Lower lobe of right lung (tissue), 2 donors: ENCODE measurements around the gene DUSP28. TPM values are rescaled to one million over a fixed set of nuclear protein-coding genes. Genes with fewer than 3 reads are reported as not detected.

ENCODE experiments used
- ATAC-seq, 2 donors: fragments of 200-7000 bp; cut with Tn5 transposase; one replicate each; pipeline ENCODE4 v1.9.1; 2020 to 2022; ENCODE audit warnings: mild to moderate bottlenecking in 2 of 2, moderate library complexity in 2 of 2
- DNase-seq: peaks from one replicate; pipeline ENCODE4 v3.0.0-alpha.2; 2020
- H3K27ac ChIP-seq: fragments of 200-600 bp; one replicate; pipeline ENCODE4 v1.8.0; 2022
- H3K27me3 ChIP-seq: fragments of 200-600 bp; one replicate; pipeline ENCODE4 v1.8.0; 2022; ENCODE audit warnings: low read depth
- H3K36me3 ChIP-seq: fragments of 200-600 bp; one replicate; pipeline ENCODE4 v1.8.0; 2022; ENCODE audit warnings: mild to moderate bottlenecking
- H3K4me1 ChIP-seq: fragments of 200-600 bp; one replicate; pipeline ENCODE4 v1.8.0; 2022
- H3K4me3 ChIP-seq: fragments of 200-600 bp; one replicate; pipeline ENCODE4 v1.8.0; 2022; ENCODE audit warnings: mild to moderate bottlenecking
- H3K9me3 ChIP-seq: fragments of 200-600 bp; one replicate; pipeline ENCODE4 v1.8.0; 2022
- intact Hi-C: fragments of 100-400 bp; cut with DNase I; formaldehyde crosslinking; loops from one replicate; pipeline ENCODE4 v1.11.0; 2022
- total RNA-seq: library from RNA; stranded (reverse); fragmentation: NEBNext Ultra II Directional; extraction: Animal tissue kit (Norgen Biotek cat#: 25700); gene quantifications from one replicate; pipeline ENCODE4 v1.2.1, GENCODE V29; 2021
- TF ChIP-seq, protein P1 (sequence below): fragments of 200-600 bp; IDR thresholded peaks from one replicate; pipeline ENCODE4 v1.8.0; 2022; ENCODE audit warnings: antibody characterized with exemption, mild to moderate bottlenecking
- donor health status: DM: no; HTN: yes; CAD: no; lungs with severe emphysema.

DUSP28 gene
- total RNA-seq, 1 donor from 2014 or later: 5.7 TPM

DNA sequence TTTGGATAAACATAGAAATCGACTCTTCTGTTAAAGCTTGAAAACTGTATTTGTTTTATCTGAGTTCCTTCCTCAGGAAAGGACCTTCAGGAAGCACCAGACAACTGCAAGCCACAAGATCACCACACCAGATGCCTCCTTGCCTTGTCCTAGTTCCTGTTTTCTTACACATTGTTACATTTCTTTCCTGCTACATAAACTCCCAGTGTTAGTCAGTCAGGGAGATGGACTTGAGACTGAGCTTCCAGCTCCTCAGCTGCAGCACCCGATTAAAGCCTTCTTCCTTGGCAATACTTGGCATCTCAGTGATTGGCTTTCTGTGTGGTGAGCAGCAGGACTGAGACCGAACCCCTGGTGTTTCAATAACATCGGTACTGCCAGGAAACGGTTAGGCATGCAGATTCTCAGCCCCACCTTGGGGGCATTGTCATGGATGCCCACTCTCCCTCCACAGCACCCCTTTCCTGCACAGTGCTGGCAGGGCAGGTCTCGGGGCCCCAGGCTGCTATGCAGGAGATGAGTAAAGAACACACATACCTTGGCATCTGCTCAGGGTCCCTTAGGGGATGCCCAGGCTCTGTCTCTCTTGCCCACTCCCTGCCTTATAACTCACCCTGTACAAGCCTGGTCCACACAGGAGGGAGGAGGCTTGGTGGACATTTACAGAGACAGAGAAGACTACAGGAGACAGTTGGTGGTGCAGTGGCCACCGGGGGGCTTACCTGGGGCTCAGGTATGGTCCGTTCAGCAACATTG lies 35.0 kb upstream of the DUSP28 start:
- Histone ChIP-seq H3K9me3 (no peaks in the 10 kb centered on the region), H3K27me3 (peaks cover 3% of the 10 kb centered on the region), H3K4me3 (no peak overlapping the region), H3K36me3 (peaks cover 41% of the 10 kb centered on the region), H3K27ac (no peak overlapping the region), H3K4me1 (peaks cover 3% of the 10 kb centered on the region)
- intact Hi-C loops: no loop called here
- no peak for DNase-seq
- TF ChIP-seq, protein P1, sequence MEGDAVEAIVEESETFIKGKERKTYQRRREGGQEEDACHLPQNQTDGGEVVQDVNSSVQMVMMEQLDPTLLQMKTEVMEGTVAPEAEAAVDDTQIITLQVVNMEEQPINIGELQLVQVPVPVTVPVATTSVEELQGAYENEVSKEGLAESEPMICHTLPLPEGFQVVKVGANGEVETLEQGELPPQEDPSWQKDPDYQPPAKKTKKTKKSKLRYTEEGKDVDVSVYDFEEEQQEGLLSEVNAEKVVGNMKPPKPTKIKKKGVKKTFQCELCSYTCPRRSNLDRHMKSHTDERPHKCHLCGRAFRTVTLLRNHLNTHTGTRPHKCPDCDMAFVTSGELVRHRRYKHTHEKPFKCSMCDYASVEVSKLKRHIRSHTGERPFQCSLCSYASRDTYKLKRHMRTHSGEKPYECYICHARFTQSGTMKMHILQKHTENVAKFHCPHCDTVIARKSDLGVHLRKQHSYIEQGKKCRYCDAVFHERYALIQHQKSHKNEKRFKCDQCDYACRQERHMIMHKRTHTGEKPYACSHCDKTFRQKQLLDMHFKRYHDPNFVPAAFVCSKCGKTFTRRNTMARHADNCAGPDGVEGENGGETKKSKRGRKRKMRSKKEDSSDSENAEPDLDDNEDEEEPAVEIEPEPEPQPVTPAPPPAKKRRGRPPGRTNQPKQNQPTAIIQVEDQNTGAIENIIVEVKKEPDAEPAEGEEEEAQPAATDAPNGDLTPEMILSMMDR: no peak
- ATAC-seq: no peak

DNA sequence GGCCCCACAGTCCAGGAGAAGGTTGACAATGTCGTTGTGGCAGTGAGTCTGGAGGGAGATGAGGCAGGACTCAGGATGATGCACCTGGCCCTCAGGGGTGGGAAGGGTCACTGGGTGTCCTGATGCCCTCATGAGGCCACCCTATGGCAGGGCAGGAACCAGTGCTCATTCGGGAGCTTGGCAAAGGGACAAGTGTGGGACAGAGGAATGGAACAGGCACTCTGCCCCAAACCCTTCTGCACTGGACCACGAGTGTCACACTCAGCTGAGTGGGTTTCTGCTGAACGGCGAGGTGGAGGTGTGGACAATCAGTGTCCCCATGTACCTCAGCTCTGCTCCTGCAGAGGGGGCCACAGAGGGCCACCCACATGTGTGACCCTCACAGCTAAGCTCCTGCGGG lies 34.4 kb upstream of the DUSP28 start:
- no peak for ATAC-seq
- H3K4me1 ChIP-seq: no peaks in the 10 kb centered on the region
- H3K36me3 ChIP-seq: peaks cover 41% of the 10 kb centered on the region
- TF ChIP-seq, protein P1: no peak
- no peaks in the 10 kb centered on the region for H3K9me3 ChIP-seq
- intact Hi-C loops: no loop called here
- no peak overlapping the region for H3K4me3 ChIP-seq
- no peaks in the 10 kb centered on the region for H3K27me3 ChIP-seq
- no peak overlapping the region for H3K27ac ChIP-seq
- DNase-seq: no peak

DNA sequence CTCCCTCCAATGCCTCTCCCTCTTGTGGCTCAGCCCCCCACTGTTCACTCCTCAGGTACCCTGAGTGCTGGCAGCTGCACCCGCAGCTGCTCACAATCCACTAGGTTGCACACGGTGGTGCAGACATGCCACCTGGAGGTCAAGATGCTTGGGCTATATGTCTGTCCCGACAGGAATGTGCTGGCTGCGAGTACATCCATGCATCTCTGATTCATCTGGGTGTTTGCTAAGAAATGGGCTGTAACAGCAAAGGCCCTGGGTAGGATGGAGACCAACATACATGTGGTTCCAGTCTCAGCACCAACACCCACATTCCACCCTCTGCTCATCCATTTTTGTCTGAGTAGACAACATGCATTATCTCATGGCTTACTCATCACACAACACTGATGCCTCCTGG lies 33.6 kb upstream of the DUSP28 start:
- peaks cover 41% of the 10 kb centered on the region for H3K36me3 ChIP-seq
- intact Hi-C loops: no loop called here
- no peaks in the 10 kb centered on the region for H3K4me1 ChIP-seq
- H3K9me3 ChIP-seq: peaks cover 5% of the 10 kb centered on the region
- no peaks in the 10 kb centered on the region for H3K27me3 ChIP-seq
- H3K27ac ChIP-seq: no peak overlapping the region
- TF ChIP-seq, protein P1: no peak
- H3K4me3 ChIP-seq: no peak overlapping the region
- DNase-seq: no peak
- ATAC-seq: no peak

DNA sequence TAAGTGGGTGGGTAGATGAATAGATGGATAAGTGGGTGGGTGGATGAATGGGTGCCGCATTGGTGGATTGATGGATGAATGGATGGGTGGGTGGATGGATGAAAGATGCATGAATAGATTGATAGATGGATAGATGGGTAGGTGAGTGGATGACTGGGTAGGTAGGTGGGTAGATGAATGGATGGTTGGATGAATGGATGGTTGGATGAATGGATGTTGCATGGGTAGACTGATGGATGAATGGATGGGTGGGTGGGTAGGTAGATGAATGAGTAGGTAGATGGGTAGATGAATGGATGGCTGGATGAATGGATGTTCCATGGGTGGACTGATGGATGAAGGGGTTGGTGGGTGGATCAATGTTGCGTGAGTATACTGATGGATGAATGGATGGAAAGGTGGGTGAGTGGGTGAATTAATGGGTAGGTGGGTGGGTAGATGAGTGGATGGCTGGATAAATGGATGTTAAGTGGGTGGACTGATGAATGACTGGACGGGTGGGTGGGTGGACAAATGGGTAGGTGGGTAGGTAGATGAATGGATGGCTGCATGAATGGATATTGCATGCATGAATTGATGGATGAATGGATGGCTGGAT lies 32.9 kb upstream of the DUSP28 start:
- no peak overlapping the region for H3K27ac ChIP-seq
- peaks cover 13% of the 10 kb centered on the region for H3K9me3 ChIP-seq
- H3K27me3 ChIP-seq: no peaks in the 10 kb centered on the region
- ATAC-seq: no peak
- H3K4me1 ChIP-seq: no peaks in the 10 kb centered on the region
- no peak for DNase-seq
- no peak overlapping the region for H3K4me3 ChIP-seq
- peaks cover 41% of the 10 kb centered on the region for H3K36me3 ChIP-seq
- TF ChIP-seq, protein P1: no peak
- intact Hi-C loops: no loop called here

DNA sequence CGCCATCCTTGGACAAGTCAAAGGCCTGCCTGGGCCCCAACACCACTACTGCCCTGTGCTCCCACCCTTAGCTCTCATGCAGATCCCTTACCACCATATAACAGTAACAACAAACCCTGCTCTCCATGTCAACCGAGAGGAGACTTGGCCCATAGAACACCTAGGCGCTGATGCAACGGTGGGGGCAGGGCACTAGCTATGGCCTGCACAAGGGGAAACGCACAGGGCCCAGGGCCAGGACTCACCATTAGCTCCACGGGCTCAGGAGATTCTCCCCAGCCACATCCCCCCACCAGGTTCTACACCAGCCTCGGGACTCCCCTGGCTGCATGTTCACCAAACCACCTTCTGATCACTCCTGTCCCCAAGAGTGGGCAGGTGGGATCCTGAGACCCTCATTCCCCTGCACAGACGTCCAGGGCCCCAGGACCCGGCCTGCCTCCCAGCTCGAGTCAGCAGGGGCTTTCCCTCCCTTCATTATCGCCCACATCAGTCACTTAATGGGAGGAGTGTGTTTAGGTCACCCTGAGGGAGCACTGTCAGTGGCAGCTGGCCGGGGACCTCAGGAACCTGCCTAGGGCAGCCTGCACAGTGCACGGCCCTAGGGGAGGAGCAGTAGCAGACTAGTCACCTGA lies 31.6 kb upstream of the DUSP28 start:
- ATAC-seq (no peak), DNase-seq (no peak)
- TF ChIP-seq, protein P1: no peak
- intact Hi-C loops: no loop called here
- no peak overlapping the region for H3K27ac ChIP-seq
- H3K27me3 ChIP-seq: no peaks in the 10 kb centered on the region
- peaks cover 29% of the 10 kb centered on the region for H3K36me3 ChIP-seq
- peaks cover 20% of the 10 kb centered on the region for H3K9me3 ChIP-seq
- no peaks in the 10 kb centered on the region for H3K4me1 ChIP-seq
- no peak overlapping the region for H3K4me3 ChIP-seq
